ENCODE data around the gene CCDC85A. TPM values are rescaled to one million over a fixed set of nuclear protein-coding genes. Genes with fewer than 3 reads are reported as not detected.

Gene CCDC85A
- total and polyA plus RNA-seq, 2 of the 4 experiments (the other 2 are of a cell fraction), result 1.1 to 2.2 TPM

- Histone ChIP-seq H3K4me3 (ENCODE audit: insufficient read depth, low read depth, low read length) (no peak overlapping the region), H2BK15ac (ENCODE audit: low read depth, low read length) (no peak overlapping the region), H3K23ac (ENCODE audit: low read depth, low read length) (no peak overlapping the region), H2BK120ac (ENCODE audit: low read depth, low read length) (no peak overlapping the region), H3K4me1 (ENCODE audit: control insufficient read depth, insufficient read depth, low read length) (no peaks in the 10 kb centered on the region), H3K18ac (ENCODE audit: low read depth, low read length) (no peak overlapping the region), H3K27ac (ENCODE audit: insufficient read depth, low read length) (no peak overlapping the region), H2AK5ac (ENCODE audit: low read depth, low read length) (no peak overlapping the region), H3K9me1 (ENCODE audit: insufficient read depth, low read length) (no peaks in the 10 kb centered on the region), H4K5ac (ENCODE audit: low read depth, low read length) (no peak overlapping the region), H4K91ac (ENCODE audit: insufficient read depth, low read depth, low read length) (no peak overlapping the region), H2AFZ (replicated peaks; ENCODE audit: low read length, poor library complexity) (no peak overlapping the region), H3K14ac (replicated peaks; ENCODE audit: low read depth, low read length) (no peak overlapping the region), H2AK9ac (replicated peaks; ENCODE audit: low read depth, low read length, poor library complexity) (no peak overlapping the region), H3K56ac (ENCODE audit: extremely low read depth, insufficient read depth, low read length) (no peak overlapping the region), H4K8ac (ENCODE audit: low read depth in 2 of 2, low read length in 2 of 2) (no peak overlapping the region), H2BK20ac (ENCODE audit: low read depth, low read length) (no peak overlapping the region), H3K4me2 (ENCODE audit: low read depth, low read length) (no peak overlapping the region), H3K79me1 (ENCODE audit: low read depth in 1 of 2, low read length in 2 of 2) (no peaks in the 10 kb centered on the region), H3K9ac (ENCODE audit: low read depth, low read length) (no peak overlapping the region), H2BK5ac (ENCODE audit: low read depth, low read length, poor library complexity, severe bottlenecking) (no peak overlapping the region), H3K27me3 (ENCODE audit: control insufficient read depth, insufficient read depth, low read length) (no peaks in the 10 kb centered on the region), H4K20me1 (ENCODE audit: insufficient read depth, low read length) (no peaks in the 10 kb centered on the region), H3K9me3 (ENCODE audit: control insufficient read depth, insufficient read depth, low read length) (peaks cover 3% of the 10 kb centered on the region), H3K36me3 (ENCODE audit: control insufficient read depth, insufficient read depth, low read length) (no peaks in the 10 kb centered on the region), H3K4ac (ENCODE audit: low read depth, low read length) (no peak overlapping the region)
- dilution Hi-C loops (cut with HindIII; ENCODE audit: low sequenced_read_pairs, unreplicated experiment) (no loop called here), intact Hi-C loops (cut with micrococcal nuclease) (no loop called here), in situ Hi-C loops (cut with MboI; ENCODE audit: low sequenced_read_pairs) (no loop called here)
- no TSS peak for BruUV-seq (replicated peaks)
- no peak for ATAC-seq (ENCODE audit: low read depth)
- WGBS, 2 experiments (ENCODE audit: extremely low coverage in 2 of 2, insufficient read length in 1 of 2), result 56% methylated on average over 1 of the region's 2 CpGs; no CpG with 5 or more reads in 1 of the 2 experiments
- TF ChIP-seq RAD21 (IDR thresholded peaks at IDR 0.05; ENCODE audit: low read length) (no peak), BHLHE40 (IDR thresholded peaks at IDR 0.05; ENCODE audit: low read depth, low read length) (no peak), MAFK (IDR thresholded peaks at IDR 0.05; ENCODE audit: low read depth, low read length) (no peak), CEBPB (IDR thresholded peaks at IDR 0.05; ENCODE audit: low read depth, low read length) (no peak), SMC3 (IDR thresholded peaks at IDR 0.05; ENCODE audit: low read depth, low read length) (no peak), MAZ (IDR thresholded peaks at IDR 0.05; ENCODE audit: borderline replicate concordance, low read depth, low read length) (no peak), CHD1 (IDR thresholded peaks at IDR 0.05; ENCODE audit: low read depth, low read length) (no peak), ELK1 (IDR thresholded peaks at IDR 0.05; ENCODE audit: borderline replicate concordance, low read depth, low read length) (no peak), USF2 (IDR thresholded peaks at IDR 0.05; ENCODE audit: low read depth, low read length) (no peak), CTCF (conservative IDR thresholded peaks at IDR 0.05; ENCODE audit: low read depth, low read length) (no peak), RFX5 (IDR thresholded peaks at IDR 0.05; ENCODE audit: low read depth, low read length) (no peak), POLR2A (IDR thresholded peaks at IDR 0.05; ENCODE audit: low read depth, low read length) (no peak), RCOR1 (IDR thresholded peaks at IDR 0.05; ENCODE audit: insufficient replicate concordance, low read length) (no peak), FOS (IDR thresholded peaks at IDR 0.05; ENCODE audit: low read depth, low read length) (no peak), MXI1 (IDR thresholded peaks at IDR 0.05; ENCODE audit: borderline replicate concordance, low read depth, low read length) (no peak), NFE2L2 (IDR thresholded peaks at IDR 0.05; ENCODE audit: low read depth, low read length) (no peak)
- ChIA-PET CTCF (no interaction called here), POLR2A (ENCODE audit: unreplicated experiment) (no interaction called here)
- no peak for DNase-seq
Observed at GRCh38 chr2:56364902-56365301, 181.1 kb downstream of the CCDC85A start.

Data from IMR-90 (cell line).